CD4-positive, alpha-beta T cell treated with Interleukin-4 for 1 hour (primary cell): ENCODE measurements around the gene FANCE.
"Not testable (repeated sequence)": the region's sequence is repeated elsewhere in the genome, so short reads cannot be mapped to it uniquely, and the experiment has no call there.

ENCODE experiments used
- DNase-seq, 2 donors: peaks; one replicate each; pipeline ENCODE4 v3.0.0-alpha.2; 2020 to 2022

FANCE gene

GRCh38 chr6:35499372-35499771, 47.2 kb downstream of the FANCE start:
- DNase-seq, result no peak

GRCh38 chr6:35500782-35501181, 48.6 kb downstream of the FANCE start:
- no peak for DNase-seq

GRCh38 chr6:35501784-35502183, 49.6 kb downstream of the FANCE start:
- DNase-seq, result no peak

- DNase-seq, result no peak
Measured at GRCh38 chr6:35503534-35503933, 51.4 kb downstream of the FANCE start.

- no peak for DNase-seq
Measured at GRCh38 chr6:35505999-35506412, 53.9 kb downstream of the FANCE start.

- no peak for DNase-seq
Measured at GRCh38 chr6:35506536-35506935, 54.4 kb downstream of the FANCE start.

GRCh38 chr6:35507221-35507620, 55.1 kb downstream of the FANCE start:
- DNase-seq, result no peak

- no peak for DNase-seq
Measured at GRCh38 chr6:35508027-35508426, 55.9 kb downstream of the FANCE start.

- no peak for DNase-seq
Measured at GRCh38 chr6:35508542-35508941, 56.4 kb downstream of the FANCE start.

GRCh38 chr6:35510916-35511561, 58.9 kb downstream of the FANCE start:
- no peak for DNase-seq

GRCh38 chr6:35511562-35511941, 59.4 kb downstream of the FANCE start:
- no peak for DNase-seq

- no peak for DNase-seq
Measured at GRCh38 chr6:35512006-35512405, 59.9 kb downstream of the FANCE start.

GRCh38 chr6:35512740-35513139, 60.6 kb downstream of the FANCE start, which contains the start of gene TULP1:
TULP1 (minus strand) TSS chr6:35512896; CDS start chr6:35512858, 38 bp downstream.
- DNase-seq, result no peak

GRCh38 chr6:35514587-35514986, 62.4 kb downstream of the FANCE start:
- DNase-seq, result no peak

GRCh38 chr6:35515939-35516338, 63.8 kb downstream of the FANCE start:
- not testable (repeated sequence) for DNase-seq
